ENCODE measurements around the gene RASGRP2.
A peak's percentile ranks its signal among the peaks of the same experiment; 100 is the strongest.

Gene RASGRP2

GRCh38 chr11:64739871-64740270 is 4.1 kb downstream of the RASGRP2 start:
- DNase-seq (ENCODE audit: low read depth), result no peak

DNA sequence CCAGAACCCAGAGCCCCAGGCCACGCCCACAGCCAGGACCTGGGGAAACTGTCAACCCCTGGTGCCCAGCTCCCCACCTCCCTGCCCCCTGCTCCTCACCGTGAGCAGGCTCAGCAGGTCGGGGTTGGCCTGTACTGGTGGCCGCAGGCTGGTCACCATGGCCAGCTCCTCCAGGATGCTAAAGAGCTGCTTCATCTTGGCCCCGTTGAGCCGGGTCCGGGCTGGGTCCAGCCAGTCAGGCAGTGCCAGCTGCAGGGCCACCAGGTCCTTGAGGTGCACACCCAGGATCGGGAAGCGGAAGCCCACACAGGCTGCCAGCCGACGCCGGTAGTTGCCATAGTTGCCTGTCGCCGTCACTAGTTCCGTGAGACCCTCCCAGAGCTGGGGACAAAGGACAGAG is 7.3 kb downstream of the RASGRP2 start:
- DNase-seq (ENCODE audit: low read depth), result no peak

DNA sequence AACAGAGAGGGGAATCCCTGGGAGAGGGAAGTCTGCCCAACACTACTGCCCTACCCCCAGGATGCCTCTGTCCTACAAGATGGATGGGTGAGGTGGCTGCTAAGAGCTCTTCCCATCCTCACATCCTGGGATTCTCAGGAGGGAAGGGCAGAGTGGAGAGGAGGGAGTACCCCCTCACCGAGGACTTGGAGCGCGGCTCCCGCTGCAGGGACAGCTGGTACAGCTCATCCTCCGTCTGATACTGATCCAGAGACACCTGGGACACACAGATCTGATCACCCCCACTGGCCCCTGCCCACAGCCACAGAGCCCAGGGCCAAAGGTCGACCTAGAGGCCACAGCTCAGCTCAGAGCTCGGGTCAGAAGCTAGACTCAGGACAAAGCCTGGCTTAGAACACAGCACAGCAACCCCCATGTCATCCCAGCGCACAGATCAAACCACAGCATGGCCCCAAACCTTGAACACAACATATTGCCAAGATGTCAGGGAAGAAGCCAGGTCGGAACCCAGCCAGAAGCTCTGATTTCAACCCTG is 8.2 kb downstream of the RASGRP2 start:
- no peak for DNase-seq (ENCODE audit: low read depth)

- DNase-seq (ENCODE audit: low read depth), result no peak
Measured at GRCh38 chr11:64734811-64735724, 8.9 kb downstream of the RASGRP2 start.

DNA sequence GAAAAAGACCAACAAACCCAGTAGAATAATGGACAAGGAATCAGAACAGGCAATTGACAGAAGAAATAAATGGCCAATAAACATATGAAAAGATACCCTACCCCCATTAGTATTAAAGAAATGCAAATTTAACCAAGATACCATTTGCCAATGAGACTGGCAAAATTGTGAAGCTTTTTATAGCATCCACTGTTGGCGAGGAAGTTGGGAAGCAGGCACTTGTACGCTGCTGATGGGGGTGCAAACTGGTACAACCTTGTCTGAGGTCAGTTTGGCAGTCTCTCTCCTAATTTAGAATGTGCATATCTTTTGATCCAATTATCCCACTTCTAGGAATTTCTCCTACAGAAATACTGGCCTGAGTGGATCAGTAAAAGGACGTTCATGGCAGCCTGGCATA is 12.3 kb downstream of the RASGRP2 start:
- no peak for DNase-seq (ENCODE audit: low read depth)

GRCh38 chr11:64729851-64730382 is 14.0 kb downstream of the RASGRP2 start:
- DNase-seq (ENCODE audit: low read depth), result no peak

- DNase-seq (ENCODE audit: low read depth), result no peak
Measured at GRCh38 chr11:64728757-64729365, 15.1 kb downstream of the RASGRP2 start.

GRCh38 chr11:64726867-64727530 is 16.9 kb downstream of the RASGRP2 start:
- no peak for DNase-seq (ENCODE audit: low read depth)

- DNase-seq (ENCODE audit: low read depth), result no peak
Measured at GRCh38 chr11:64726211-64726641, 17.7 kb downstream of the RASGRP2 start.

- DNase-seq (ENCODE audit: low read depth), result no peak
Measured at GRCh38 chr11:64724863-64725532, 18.9 kb downstream of the RASGRP2 start.

DNA sequence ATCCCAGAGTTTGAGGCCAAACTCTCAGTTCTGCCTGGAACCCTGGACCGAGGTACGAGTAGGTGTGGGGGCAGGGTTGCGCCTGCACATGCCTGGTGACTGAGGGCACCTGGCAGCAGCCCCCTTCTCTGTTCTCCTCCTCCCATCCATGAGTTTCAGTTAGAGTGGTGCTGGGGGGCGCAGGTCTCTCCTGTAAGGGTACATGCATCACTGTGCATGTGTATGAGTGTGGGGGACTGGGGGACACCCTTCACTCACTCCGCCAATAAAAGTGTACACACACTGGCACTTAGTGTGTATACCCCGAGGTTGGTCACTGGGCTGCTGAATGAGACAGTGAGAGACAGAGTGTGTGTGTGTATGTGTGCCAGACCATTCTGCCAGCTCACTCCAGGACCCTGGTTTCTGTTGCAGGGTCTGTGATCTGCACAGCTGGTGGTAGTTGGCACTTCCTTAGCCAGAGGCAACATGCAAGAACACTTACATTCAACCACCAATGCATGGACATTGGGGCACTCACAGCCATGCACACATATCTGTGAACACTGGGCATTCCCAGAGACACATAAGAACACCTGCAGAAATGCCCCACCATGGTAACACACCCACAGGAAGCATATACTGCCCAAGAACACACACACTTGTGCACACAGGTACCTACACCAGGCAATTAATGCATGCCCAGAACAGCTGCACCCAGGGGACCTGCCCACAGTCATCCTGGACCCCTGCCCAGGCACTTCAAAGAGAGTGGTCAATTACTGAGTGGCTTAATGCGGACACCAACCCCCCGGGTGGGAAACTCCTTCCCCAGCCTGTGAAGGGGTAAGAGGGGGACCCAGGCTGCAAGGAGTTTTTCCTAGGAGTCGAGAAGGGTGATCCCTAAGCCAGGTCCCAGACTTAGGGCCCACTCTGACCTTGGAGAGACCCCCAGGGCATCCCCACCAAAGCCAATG is 19.8 kb downstream of the RASGRP2 start:
- DNase-seq (ENCODE audit: low read depth), result no peak

DNA sequence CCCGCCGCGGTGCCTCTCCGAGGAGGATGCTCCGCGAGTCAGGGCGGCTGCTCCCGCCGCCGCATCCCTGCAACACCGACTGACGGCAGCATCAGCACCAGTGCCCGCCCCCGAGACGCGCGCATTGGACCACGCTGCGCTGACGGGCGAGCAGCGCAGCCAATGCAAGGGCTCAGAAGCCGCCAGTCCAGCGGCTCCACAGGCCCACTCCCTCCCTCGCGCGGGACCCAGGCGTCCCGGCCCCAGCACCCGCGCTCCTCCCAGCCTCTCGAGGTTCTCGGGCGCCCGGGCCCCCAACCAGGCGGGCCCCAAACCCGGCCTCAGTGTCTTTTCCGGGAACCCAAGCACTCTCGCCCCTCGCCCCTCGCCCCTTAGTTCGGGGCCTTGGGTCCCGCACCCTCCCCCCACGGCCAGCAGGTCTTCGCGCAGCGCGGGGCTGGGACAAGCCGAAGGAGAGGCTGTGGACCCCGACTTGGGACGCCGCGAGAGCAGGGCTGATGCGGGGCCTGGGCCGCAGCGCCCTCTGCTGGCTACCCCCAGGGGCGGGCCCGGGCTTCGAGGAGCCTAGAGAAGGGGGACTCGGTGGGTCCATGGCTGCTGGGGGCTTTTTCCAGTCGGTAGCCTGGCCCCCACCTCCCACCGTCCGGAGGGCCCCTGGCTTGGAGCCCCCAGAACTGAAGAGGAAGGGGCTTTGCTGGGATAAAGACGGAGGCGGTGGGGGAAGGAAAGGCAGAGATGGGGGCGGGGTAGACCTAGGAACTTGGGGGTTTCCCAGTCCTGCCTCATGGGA is 20.6 kb downstream of the RASGRP2 start, which contains the start of gene NRXN2:
Gene NRXN2 (minus strand): TSS at position 81 of the 790 bp plus-strand sequence. CDS start 9,498 bp downstream, outside the sequence.
- DNase-seq (ENCODE audit: low read depth), result peak; percentile 49

DNA sequence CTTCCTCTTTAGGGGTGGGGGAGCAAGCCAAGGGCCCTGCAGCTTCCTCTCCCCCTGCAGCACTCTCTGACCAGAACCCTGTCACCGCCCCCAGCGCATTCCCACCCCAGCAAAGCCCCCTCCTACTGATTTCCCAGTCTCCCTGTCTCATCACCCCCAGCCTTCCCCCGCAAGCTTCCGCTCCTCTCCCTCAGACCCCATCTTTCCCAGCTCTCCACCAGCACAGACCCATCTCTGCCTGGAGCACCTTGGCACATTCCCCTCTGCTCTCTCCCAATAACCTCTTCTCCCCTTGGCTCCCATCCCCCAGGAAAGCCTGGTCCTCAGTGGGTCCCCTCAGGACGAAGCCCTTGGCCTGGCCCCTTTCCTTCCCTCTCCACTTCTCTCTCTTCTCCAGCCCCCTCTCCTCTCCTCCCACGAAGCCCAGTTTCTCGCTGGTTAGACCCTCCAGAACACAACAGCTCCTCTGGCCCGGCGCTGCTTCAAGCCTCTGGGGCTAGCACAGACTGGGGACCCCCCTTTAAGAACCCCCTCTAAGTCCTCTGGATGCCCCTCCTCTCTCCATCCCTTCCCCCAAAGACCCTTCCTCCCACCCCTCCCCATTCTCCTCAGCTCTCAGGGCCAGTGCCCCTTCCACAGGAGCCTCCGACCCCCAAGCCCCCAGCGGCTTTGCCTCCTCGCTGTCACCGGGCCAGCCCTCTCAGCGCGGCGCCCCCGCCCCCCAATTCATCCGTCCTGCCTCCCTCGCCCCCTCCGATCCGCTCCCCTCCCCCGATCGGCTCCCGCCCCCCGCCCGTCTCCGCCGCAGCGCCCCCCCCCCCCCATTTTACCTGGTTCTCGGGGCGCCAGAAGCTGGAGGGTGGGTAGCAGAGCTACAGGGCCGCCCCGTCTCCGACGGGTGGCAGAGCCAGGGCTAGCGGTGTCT is 21.5 kb downstream of the RASGRP2 start:
- no peak for DNase-seq (ENCODE audit: low read depth)

DNA sequence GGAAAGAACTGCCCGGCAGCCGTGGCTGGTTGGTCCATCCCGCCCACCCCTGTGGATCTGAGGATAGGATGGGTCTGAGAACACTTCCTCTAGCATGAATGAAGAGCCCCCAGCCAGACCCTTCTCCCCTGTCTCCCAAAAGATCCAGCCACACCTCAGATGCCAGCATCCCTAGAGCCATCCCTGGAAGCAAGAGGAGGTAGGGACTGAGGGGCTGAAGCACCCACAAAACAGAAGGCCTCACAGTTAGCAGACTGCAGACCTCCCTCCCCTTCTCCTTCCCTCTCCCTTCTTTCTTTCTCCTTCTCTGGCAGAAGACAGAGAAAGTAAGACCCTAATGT is 22.6 kb downstream of the RASGRP2 start:
- DNase-seq (ENCODE audit: low read depth), result no peak

DNA sequence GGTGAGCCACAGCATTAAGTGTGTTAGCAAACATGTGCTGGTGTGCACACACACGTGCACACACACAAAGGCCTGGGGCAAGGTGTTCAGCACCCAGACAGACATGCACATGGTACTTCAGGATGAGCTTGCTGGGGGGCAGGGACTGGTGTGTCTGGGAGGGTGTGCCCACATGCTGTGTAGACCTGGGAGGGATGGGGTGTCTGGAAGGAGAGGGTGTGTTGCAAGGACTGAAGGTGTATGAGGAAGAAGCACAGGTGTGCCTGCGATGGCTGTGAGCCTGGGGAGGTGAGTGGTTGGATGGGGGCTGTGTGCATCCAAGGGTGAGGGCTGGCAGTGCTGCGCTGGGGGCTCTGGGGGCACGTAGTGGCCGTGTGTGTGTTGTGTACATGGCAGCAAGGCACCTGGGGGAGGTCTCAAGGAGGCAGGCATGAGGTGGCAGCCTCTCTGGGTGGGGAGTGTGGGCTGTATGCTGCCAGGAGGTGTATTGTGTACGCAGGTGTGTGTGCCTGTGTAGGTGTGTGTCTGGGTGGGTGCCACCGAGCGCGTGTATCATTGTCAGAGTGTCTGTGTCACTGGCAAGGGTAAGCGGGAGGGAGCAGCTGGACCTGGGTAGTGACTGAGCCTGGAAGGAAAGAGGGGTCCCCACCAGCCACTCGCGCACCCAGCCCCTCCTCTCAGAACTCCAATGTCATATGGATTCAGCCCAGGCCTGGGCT is 23.1 kb downstream of the RASGRP2 start:
- DNase-seq (ENCODE audit: low read depth), result no peak

DNA sequence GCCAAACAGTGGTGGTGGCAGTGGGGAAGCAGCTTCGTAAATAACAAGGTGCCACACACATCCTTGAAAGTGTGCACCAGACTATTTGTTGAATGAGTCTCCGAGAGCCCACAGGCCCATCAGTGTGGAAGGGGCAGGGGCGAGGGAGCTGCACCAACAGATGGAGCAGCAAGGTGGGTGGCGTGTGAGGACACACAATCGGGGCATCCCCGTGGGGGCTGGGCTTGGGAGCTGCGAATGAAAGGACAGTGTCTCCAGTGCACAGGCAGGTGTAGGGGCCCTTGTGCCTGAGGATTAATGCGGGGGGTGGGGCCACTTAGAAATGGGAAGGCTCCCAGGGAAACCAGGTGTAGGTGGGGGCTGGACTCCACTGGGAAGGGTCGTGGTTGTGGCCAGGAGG is 23.8 kb downstream of the RASGRP2 start:
- DNase-seq (ENCODE audit: low read depth), result no peak

- no peak for DNase-seq (ENCODE audit: low read depth)
Measured at GRCh38 chr11:64719406-64719805, 24.5 kb downstream of the RASGRP2 start.

GRCh38 chr11:64718780-64719124 is 25.2 kb downstream of the RASGRP2 start:
- no peak for DNase-seq (ENCODE audit: low read depth)
